Measurements from ENCODE around the gene PTPRJ. TPM values are rescaled to one million over a fixed set of nuclear protein-coding genes. Genes with fewer than 3 reads are reported as not detected.

The PTPRJ gene
- total RNA-seq, 1 donor from 2014 or later = 4.7 TPM

DNA sequence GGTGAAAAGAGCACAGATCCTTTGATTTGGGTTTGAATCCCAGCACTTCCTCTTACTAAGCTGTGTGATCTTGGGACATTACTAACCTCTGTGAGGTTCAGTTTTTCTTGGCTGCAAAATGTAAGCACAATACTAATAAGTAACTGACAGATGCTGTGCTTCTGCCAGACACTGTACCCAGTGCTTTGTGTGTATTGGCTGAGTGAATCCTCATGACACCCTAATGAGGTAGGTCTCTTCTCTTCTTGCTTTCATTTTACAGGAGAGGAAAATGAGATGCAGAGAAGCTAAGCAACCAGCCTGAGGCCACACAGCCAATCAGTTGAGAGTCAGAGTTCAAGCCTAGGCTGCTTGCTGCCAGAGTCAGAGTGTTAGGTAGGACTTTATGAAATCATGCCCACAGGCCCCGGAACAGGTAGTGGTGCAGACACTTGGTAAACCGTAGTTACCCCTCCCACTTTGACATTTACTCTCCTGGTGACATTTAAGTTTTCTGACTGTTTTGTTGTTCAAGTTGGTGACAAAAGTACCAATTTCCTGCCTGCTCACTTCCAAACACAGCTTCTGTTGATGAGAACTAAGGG, 21.2 kb downstream of the PTPRJ start:
- Histone ChIP-seq H3K36me3 (no peaks in the 10 kb centered on the region), H3K4me1 (peaks cover 34% of the 10 kb centered on the region)

DNA sequence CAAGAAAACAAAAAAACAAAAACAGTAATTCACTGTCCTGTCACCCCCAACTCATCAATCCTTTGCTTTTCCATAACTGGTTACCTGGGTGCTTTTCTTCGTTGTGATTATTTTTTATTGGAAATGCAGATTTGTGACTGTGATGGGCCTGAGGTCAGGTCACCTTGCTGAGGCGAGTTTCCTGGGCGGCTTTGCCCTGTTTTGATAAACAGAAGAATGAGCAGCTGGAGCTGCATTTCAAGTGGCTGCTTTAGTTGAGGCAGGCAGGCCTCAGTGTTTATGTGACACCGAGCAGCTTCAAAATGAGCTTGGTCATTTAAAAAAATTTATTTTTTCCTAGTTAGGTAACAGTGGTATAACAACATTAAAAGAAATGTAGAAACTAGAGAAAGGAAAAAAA, 22.2 kb downstream of the PTPRJ start:
- Histone ChIP-seq H3K9me3 (no peaks in the 10 kb centered on the region), H3K27ac (no peak overlapping the region), H3K27me3 (no peaks in the 10 kb centered on the region), H3K4me1 (peaks cover 38% of the 10 kb centered on the region), H3K4me3 (no peak overlapping the region), H3K36me3 (no peaks in the 10 kb centered on the region)
- no peak for DNase-seq (ENCODE audit: extremely low spot score in 2 of 2)
- intact Hi-C loops (cut with DNase I) = loop anchor here (1.0 kb wide), 1 partner anchor 35 kb away; no protein-coding TSS in a partner anchor
- TF ChIP-seq POLR2A (IDR thresholded peaks at IDR 0.05) (no peak), POLR2AphosphoS5 (IDR thresholded peaks at IDR 0.05; ENCODE audit: insufficient read depth in 1 of 2, low read depth in 1 of 2) (no peak)
- TF ChIP-seq, protein P1, sequence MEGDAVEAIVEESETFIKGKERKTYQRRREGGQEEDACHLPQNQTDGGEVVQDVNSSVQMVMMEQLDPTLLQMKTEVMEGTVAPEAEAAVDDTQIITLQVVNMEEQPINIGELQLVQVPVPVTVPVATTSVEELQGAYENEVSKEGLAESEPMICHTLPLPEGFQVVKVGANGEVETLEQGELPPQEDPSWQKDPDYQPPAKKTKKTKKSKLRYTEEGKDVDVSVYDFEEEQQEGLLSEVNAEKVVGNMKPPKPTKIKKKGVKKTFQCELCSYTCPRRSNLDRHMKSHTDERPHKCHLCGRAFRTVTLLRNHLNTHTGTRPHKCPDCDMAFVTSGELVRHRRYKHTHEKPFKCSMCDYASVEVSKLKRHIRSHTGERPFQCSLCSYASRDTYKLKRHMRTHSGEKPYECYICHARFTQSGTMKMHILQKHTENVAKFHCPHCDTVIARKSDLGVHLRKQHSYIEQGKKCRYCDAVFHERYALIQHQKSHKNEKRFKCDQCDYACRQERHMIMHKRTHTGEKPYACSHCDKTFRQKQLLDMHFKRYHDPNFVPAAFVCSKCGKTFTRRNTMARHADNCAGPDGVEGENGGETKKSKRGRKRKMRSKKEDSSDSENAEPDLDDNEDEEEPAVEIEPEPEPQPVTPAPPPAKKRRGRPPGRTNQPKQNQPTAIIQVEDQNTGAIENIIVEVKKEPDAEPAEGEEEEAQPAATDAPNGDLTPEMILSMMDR (IDR thresholded peaks at IDR 0.05) = no peak

More for the DNA sequence above, 21.2 kb downstream of the PTPRJ start:
- H3K9me3 ChIP-seq = no peaks in the 10 kb centered on the region
- TF ChIP-seq POLR2AphosphoS5 (IDR thresholded peaks at IDR 0.05; ENCODE audit: insufficient read depth in 1 of 2, low read depth in 1 of 2) = no peak
- TF ChIP-seq, protein P1 (IDR thresholded peaks at IDR 0.05) = no peak
- H3K4me3 ChIP-seq = no peak overlapping the region
- no peak for DNase-seq (ENCODE audit: extremely low spot score in 2 of 2)
- intact Hi-C loops (cut with DNase I) = loop anchor here (1.0 kb wide), 1 partner anchor 36 kb away; no protein-coding TSS in a partner anchor
- H3K27me3 ChIP-seq = no peaks in the 10 kb centered on the region
- H3K27ac ChIP-seq = no peak overlapping the region

DNA sequence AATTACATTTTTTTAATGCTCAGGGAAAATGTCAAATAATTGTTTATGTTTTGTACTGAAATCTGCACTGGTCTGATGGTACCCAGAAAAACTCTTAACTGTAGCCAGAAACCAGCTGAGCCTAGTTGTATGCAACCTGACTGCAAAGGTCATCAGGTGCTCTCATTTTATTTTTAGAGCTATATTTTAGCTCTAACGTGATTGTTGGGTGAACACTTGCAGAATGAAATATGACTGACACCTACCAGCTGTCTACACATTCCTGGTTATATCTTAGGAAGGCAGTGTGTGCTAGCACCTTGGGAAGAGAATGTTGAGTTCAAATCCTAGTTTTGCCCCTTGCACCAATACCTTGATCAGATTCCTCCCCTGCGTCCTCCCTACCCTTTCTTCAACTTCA, 23.6 kb downstream of the PTPRJ start:
- Histone ChIP-seq H3K27ac (no peak overlapping the region), H3K4me3 (no peak overlapping the region), H3K36me3 (no peaks in the 10 kb centered on the region), H3K9me3 (no peaks in the 10 kb centered on the region), H3K27me3 (no peaks in the 10 kb centered on the region), H3K4me1 (peaks cover 38% of the 10 kb centered on the region)
- no peak for DNase-seq (ENCODE audit: extremely low spot score in 2 of 2)
- intact Hi-C loops (cut with DNase I) = no loop called here
- TF ChIP-seq POLR2A (IDR thresholded peaks at IDR 0.05) = no peak

DNA sequence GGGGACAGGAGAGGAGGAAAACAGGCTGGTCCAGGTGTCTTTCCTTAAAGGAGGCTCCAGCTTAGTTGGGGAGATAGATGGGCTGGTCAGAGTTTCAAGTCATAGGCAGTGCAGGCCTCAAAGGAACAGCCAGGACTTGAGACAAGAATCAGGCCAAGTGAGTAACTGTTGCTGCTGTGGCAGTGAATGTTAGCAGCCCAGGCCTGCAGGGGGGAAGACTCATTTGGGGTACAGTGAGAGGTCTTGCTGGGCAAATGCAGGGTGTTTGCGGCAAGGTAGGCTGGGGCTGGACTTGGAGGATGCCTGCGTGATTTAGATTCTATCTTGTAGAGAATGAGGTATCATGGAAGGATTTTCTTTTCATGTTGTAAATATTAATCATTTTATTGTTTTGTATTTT, 24.1 kb downstream of the PTPRJ start:
- H3K9me3 ChIP-seq = no peaks in the 10 kb centered on the region
- TF ChIP-seq POLR2AphosphoS5 (IDR thresholded peaks at IDR 0.05; ENCODE audit: insufficient read depth in 1 of 2, low read depth in 1 of 2) = no peak
- TF ChIP-seq, protein P1 (IDR thresholded peaks at IDR 0.05) = no peak
- no peak for TF ChIP-seq POLR2A (IDR thresholded peaks at IDR 0.05)
- H3K36me3 ChIP-seq = no peaks in the 10 kb centered on the region
- intact Hi-C loops (cut with DNase I) = no loop called here
- no peak overlapping the region for H3K27ac ChIP-seq
- peaks cover 38% of the 10 kb centered on the region for H3K4me1 ChIP-seq
- DNase-seq (ENCODE audit: extremely low spot score in 2 of 2) = no peak
- H3K27me3 ChIP-seq = no peaks in the 10 kb centered on the region
- H3K4me3 ChIP-seq = no peak overlapping the region

DNA sequence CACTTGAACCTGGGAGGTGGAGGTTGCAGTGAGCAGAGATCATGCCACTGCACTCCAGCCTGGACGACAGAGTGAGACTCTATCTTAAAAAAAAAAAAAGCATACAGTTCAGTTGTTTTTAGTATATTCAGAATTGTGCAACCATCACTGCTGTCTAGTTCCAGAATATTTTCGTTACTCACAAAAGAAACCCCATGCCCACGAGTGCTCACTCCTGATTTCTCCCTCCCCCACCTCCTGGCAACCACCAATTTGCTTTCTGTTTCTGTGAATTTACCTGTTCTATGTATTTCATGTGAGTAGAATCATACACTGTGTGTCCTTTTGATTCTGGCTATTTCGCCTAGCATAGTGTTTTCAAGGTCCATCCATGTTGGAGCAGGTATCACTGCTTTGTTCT, 24.8 kb downstream of the PTPRJ start:
- Histone ChIP-seq H3K4me1 (peaks cover 38% of the 10 kb centered on the region), H3K27ac (no peak overlapping the region), H3K27me3 (no peaks in the 10 kb centered on the region), H3K36me3 (no peaks in the 10 kb centered on the region), H3K4me3 (no peak overlapping the region), H3K9me3 (no peaks in the 10 kb centered on the region)
- intact Hi-C loops (cut with DNase I) = no loop called here
- TF ChIP-seq POLR2A (IDR thresholded peaks at IDR 0.05) (no peak), POLR2AphosphoS5 (IDR thresholded peaks at IDR 0.05; ENCODE audit: insufficient read depth in 1 of 2, low read depth in 1 of 2) (no peak)
- TF ChIP-seq, protein P1 (IDR thresholded peaks at IDR 0.05) = no peak
- no peak for DNase-seq (ENCODE audit: extremely low spot score in 2 of 2)

Measured in vagina (tissue), 2 donors.